Measurements from ENCODE around the gene KLKB1. TPM values are rescaled to one million over a fixed set of nuclear protein-coding genes. Genes with fewer than 3 reads are reported as not detected.
A peak's percentile ranks its signal among the peaks of the same experiment; 100 is the strongest.

Gene KLKB1
- 1 to 10 TPM in 1 of 4 donors, under 1 TPM in 1, not detected in 2; 0.62 to 1.1 TPM for total RNA-seq

GRCh38 chr4:186227221-186227620 is at the start of gene KLKB1:
KLKB1 (plus strand) TSS chr4:186227507; CDS start chr4:186228196, 689 bp downstream.
- no peaks in the 10 kb centered on the region for H3K9me3 ChIP-seq
- TF ChIP-seq, protein P1, sequence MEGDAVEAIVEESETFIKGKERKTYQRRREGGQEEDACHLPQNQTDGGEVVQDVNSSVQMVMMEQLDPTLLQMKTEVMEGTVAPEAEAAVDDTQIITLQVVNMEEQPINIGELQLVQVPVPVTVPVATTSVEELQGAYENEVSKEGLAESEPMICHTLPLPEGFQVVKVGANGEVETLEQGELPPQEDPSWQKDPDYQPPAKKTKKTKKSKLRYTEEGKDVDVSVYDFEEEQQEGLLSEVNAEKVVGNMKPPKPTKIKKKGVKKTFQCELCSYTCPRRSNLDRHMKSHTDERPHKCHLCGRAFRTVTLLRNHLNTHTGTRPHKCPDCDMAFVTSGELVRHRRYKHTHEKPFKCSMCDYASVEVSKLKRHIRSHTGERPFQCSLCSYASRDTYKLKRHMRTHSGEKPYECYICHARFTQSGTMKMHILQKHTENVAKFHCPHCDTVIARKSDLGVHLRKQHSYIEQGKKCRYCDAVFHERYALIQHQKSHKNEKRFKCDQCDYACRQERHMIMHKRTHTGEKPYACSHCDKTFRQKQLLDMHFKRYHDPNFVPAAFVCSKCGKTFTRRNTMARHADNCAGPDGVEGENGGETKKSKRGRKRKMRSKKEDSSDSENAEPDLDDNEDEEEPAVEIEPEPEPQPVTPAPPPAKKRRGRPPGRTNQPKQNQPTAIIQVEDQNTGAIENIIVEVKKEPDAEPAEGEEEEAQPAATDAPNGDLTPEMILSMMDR (IDR thresholded peaks at IDR 0.05): no peak
- no peak for TF ChIP-seq POLR2A (IDR thresholded peaks at IDR 0.05)
- DNase-seq: no peak
- no peaks in the 10 kb centered on the region for H3K4me1 ChIP-seq
- no peak within 1 kb of the TSS for H3K4me3 ChIP-seq
- no peaks in the 10 kb centered on the region for H3K36me3 ChIP-seq
- intact Hi-C loops (cut with DNase I; ENCODE audit: low total_unique reads): no loop called here
- no peak within 1 kb of the TSS for H3K27ac ChIP-seq
- H3K27me3 ChIP-seq: no peaks in the 10 kb centered on the region

GRCh38 chr4:186188107-186188506 is 39.2 kb upstream of the KLKB1 start:
- intact Hi-C loops (cut with DNase I; ENCODE audit: low total_unique reads): no loop called here
- H3K9me3 ChIP-seq: no peaks in the 10 kb centered on the region
- H3K4me1 ChIP-seq: no peaks in the 10 kb centered on the region
- H3K36me3 ChIP-seq: no peaks in the 10 kb centered on the region
- no peak overlapping the region for H3K4me3 ChIP-seq
- DNase-seq: no peak
- H3K27ac ChIP-seq: no peak overlapping the region
- TF ChIP-seq, protein P1 (IDR thresholded peaks at IDR 0.05): no peak
- no peaks in the 10 kb centered on the region for H3K27me3 ChIP-seq

GRCh38 chr4:186189656-186190055 is 37.7 kb upstream of the KLKB1 start:
- Histone ChIP-seq H3K27me3 (no peaks in the 10 kb centered on the region), H3K4me3 (no peak overlapping the region), H3K27ac (peak overlapping the region; percentile 94 to 96), H3K9me3 (no peaks in the 10 kb centered on the region), H3K4me1 (no peaks in the 10 kb centered on the region), H3K36me3 (no peaks in the 10 kb centered on the region)
- intact Hi-C loops (cut with DNase I; ENCODE audit: low total_unique reads): no loop called here
- no peak for DNase-seq
- TF ChIP-seq, protein P1 (IDR thresholded peaks at IDR 0.05): no peak
- TF ChIP-seq POLR2A (IDR thresholded peaks at IDR 0.05): no peak

DNA sequence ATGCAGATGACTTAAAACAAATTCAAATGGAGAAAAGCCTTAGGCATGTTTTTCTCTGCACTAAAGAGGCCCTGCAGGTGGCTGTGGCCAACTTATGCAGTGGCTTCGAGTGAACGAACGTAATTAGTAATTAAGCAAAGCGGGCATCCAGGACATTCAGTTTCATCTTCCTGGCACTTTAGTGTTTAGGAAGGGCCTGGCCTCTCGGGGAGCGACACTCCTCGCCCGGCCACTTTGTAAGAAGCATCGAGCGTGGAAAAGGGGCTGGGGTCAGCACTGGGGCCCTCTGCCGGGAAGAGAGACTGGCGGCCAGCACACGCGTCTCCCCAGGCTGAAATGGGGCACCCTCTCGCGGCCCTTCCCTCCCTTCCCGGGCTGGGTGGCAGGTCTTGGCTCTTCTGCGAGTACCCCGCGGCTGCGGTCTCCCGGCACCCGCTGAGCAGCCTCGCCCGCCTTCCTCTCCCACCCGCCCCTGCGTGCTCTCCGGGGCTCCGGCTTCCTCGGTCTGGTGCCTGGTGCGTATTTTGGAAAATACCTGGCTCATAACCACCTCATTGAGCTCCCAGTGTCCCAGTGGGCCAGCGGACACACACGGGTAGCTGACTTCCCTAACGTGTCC is 36.6 kb upstream of the KLKB1 start:
- Histone ChIP-seq H3K27ac (peak overlapping the region; percentile 94 to 96), H3K9me3 (no peaks in the 10 kb centered on the region), H3K4me1 (no peaks in the 10 kb centered on the region), H3K27me3 (no peaks in the 10 kb centered on the region), H3K4me3 (peak overlapping the region; percentile 85 to 87), H3K36me3 (no peaks in the 10 kb centered on the region)
- DNase-seq: no peak
- intact Hi-C loops (cut with DNase I; ENCODE audit: low total_unique reads): no loop called here
- no peak for TF ChIP-seq POLR2A (IDR thresholded peaks at IDR 0.05)
- TF ChIP-seq, protein P1 (IDR thresholded peaks at IDR 0.05): no peak

- H3K4me1 ChIP-seq: no peaks in the 10 kb centered on the region
- no peaks in the 10 kb centered on the region for H3K36me3 ChIP-seq
- intact Hi-C loops (cut with DNase I; ENCODE audit: low total_unique reads): no loop called here
- peak within 1 kb of the TSS; percentile 85 to 87 for H3K4me3 ChIP-seq
- no peaks in the 10 kb centered on the region for H3K27me3 ChIP-seq
- no peaks in the 10 kb centered on the region for H3K9me3 ChIP-seq
- TF ChIP-seq, protein P1 (IDR thresholded peaks at IDR 0.05): peak in 2 of 4 experiments; percentile 20 to 53
- TF ChIP-seq POLR2A (IDR thresholded peaks at IDR 0.05): peak in 1 of 2 donors; percentile 60
- peak within 1 kb of the TSS; percentile 94 to 96 for H3K27ac ChIP-seq
- DNase-seq: peak; percentile 79 to 81
These were observed 35.9 kb upstream of the KLKB1 start, which contains the start of gene CYP4V2 for GRCh38 chr4:186191200-186192065. CYP4V2 (plus strand) TSS chr4:186191567; CDS start chr4:186191824, 257 bp downstream.

Measured in uterus (tissue), 4 donors.